ENCODE data around the gene CALHM5.

The CALHM5 gene

DNA sequence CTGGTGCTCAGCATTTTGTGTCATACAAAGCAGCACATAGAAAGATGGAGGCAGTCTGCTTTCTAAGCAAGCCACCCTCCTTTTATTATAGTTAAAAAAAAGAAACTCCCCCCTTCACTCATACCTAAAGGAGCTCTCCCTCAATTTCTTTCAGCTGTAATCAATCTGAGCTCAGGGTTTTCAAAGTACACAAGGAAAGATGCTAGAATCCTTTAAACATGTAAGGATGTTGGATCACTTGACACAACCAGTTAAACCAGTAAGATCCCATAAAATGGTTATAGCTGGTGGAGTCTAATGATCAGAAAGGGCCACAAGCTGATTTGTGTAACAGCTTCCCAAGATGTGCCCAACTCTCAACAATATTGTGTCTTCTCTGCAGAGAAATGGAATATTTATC is 42.0 kb downstream of the CALHM5 start, which contains the start of gene CALHM4:
TSS of gene CALHM4 (plus strand) at position 301 of the 400 bp plus-strand sequence. CDS start at position 344, 43 bp downstream.
- DNase-seq = no peak

- no peak for DNase-seq
These were observed 44.6 kb downstream of the CALHM5 start for GRCh38 chr6:116556065-116556464.

- DNase-seq = no peak
These were observed 45.5 kb downstream of the CALHM5 start for GRCh38 chr6:116556814-116557415.

GRCh38 chr6:116557893-116558292 is 46.5 kb downstream of the CALHM5 start:
- no peak for DNase-seq

DNA sequence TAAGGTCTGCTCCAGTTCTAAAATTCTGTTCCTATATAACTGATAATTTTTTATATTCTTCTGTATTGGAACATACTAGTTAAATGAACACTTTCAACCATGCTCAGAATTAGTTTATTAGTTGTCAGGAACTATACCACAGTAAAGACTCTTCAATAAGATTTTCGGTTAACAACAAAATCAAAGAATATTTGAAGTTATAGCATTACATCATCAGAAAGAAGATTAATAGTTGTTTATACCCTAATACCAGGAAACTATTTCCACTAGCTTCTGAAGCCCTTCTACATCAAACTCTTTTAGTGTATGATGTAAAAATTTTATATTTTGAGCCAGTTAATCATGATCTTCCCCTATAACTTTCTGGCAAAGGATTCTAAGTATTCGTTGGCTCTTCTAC is 48.7 kb downstream of the CALHM5 start:
- DNase-seq = no peak

- DNase-seq = peak; percentile 79 to 86 (median 81)
These were observed 50.1 kb downstream of the CALHM5 start for GRCh38 chr6:116561377-116562018.

DNA sequence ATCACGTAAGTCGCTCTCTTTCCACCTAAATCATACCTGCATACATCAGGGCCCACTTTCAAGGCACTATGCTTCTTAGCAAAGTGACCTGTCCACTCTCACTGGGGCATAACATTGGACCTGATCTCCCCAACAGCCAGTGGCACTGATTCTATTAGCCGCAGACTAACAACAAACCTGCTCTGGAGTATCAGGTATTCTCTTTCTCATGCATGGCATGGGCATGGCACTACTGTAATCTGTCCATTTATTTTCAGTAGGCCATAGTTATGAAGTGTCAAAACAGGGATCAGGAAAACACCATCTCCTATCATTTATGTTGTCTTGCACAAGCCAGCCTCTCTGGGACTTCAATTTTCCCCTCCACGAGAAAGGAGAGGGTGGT is 50.6 kb downstream of the CALHM5 start:
- no peak for DNase-seq

DNA sequence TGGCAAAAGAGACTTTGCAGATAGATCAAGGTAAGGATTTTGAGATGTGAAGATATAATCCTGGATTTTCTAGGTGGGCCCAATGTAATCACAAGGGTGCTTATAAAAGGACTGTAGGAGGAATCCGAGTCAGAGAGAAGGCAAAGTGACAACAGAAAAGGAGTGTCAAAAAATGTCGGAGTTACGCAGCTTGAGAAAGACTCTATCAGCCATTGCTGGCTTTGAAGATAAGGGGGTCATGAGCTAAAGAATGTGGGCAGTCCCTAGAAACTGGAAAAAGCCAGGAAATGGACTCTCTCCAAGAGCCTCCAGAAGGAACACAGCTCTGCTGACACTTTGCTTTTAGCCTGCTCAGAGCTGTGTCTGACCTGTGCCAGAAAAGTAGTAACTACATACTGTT is 51.2 kb downstream of the CALHM5 start:
- DNase-seq = no peak

- DNase-seq = no peak
These were observed 52.4 kb downstream of the CALHM5 start for GRCh38 chr6:116563830-116564229.

DNA sequence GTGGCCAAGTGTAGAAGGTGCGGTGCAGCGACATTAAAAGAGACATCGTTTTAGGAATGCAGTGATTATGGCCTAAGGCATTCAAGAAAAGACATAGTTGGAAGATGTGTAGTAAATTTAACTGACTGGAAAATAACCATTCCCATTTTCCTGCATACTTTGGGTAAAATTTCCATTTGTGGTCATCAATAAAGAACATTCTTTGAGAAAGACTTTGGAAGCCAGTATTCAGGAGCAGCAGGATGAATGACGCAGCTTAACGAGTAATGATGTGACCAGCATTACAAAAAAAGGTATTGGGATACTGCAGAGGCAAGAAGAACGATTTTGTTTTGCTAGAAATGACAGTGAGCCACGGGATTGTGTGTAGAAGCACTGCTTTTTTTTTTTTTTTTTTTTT is 52.9 kb downstream of the CALHM5 start:
- no peak for DNase-seq

DNA sequence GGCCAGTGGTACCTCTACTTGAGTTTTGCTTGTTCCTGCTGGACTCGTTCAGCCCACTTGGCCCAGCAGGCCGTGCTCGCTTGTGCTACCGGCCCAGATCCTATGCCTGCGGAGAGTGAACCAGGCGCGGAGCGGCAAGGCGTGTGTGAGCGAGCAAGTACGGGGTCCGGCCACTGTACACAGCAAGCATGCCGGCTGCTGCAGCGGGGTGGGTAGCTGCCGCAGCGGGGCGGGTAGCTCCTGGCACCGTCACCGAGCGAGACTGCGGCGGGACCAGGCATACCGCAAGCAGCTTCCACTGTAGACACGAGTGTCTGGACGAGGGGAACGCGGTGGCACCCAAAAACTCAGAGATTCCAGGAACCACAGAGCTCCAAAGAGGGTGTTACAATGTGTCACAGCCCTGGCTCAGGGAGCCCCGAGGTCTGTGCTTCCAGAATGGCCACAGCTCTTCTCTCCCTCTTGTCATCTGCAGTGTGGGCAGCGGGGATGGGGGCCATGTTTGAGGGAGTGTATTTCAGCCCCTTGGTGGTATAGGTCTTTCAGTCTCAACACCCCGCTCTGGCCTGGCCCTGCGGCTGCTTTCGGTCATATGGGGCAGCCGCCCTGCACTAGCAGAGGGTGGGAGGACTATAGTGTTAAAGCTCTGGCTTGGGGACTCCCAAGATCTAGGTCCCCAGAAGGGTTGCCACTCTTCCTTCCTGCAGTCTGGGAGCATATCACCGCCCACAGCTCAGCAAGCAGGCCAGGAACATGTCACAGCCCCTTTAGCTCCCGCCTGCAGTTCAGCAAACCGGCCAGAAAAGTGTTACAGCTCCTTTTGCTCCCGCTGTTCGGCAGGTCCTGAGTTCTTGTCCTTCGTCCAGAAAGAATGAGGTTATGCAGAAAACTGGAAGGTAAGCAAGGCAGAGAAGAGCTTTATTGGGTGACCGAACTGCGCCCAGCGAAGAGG is 53.8 kb downstream of the CALHM5 start:
- peak in 2 of 3 donors; percentile 2 to 14 for DNase-seq

DNA sequence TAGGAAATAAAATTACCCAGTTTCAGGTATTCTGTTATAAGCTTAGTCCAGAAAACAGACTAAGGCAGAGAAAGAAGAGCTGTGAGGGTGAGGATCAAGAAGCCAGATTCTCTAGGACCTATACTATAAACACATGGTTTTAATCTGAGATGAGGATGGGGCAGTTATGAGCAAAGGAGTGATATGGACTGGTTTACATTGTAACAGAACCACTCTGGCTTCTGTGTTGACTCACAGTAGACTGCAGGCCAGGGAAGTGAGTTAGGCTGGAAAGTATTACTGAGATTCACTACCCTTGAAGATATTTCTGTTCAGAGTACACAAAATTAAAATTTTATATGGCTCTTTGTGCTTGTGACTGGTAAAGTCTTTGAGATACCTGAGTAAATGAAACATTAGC is 56.7 kb downstream of the CALHM5 start:
- no peak for DNase-seq

DNA sequence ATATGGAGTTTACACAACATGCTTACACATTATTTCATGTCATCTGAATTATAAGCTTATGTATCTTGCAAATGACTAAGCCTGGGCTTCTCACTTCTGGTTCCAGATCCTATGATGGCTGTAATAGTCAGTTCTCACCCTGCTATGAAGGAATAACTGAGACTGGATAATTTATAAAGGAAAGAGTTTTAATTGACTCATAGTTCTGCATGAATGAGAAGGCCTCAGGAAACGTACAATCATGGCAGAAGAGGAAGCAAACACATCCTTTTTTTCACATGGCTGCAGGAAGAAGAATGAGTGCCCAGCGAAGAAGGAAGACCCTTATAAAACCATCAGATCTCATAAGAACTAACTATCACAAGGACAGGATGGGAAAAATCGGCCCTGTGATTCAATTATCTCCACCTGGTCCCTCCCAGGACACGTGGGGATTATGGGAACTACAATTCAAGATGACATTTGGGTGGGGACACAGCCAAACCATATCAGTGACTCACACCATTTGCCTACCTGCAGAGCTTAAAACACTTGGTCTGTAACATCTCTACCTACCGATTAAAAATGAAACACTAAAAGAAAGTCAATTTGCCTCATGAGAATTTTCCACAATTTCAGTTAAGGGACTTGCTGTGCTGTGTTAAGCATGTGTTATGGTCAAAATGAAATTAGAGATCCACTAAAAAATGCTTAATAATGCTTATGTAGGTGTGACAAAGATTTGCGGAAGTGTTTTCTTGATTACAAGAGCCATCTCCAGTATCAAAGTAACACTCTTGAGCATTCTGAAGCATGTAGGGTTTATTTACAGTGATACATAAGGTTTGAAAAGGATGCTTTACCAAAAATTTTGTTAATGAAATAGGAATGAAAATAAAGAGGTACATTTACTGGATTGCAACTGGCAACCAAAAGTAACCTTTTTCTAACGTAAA is 57.6 kb downstream of the CALHM5 start:
- DNase-seq = peak; percentile 6 to 64 (median 57)

DNA sequence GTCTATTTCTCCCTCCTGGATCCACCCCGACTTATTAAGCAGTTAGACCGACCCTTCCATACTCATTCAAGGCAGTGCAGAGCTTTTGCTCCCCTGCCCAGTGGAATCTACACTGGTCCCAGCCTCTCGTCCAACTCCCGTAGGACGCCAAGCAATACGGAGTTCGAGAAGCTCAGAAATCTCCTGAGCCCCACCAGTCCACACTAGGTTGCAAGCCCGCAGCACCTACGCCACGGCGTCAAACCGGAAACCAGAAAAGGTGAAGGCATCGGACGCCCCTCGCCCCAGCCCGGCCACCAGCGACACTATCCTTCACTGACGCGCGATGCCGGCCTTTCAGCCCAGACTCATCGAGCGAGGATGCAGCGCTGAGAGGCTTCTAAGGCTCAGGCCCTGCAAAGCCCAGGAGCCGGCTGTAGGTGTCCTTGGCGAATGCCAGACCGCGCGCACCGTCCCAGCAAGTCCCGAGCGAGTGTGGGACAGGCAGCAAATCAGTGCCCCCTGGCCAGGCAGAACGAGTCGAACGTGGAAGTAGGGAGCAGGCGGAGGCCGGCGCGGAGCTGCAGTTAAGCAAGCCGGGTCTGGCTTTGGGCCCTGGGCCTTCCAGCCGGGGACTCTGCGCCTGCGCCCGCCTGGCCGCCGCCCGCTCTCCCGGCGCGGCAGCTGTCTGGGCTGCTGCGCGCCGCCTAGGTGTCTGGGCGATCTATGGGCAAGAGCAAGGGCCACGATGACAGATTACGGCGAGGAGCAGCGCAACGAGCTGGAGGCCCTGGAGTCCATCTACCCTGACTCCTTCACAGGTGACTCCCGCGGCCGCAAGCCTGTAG is 59.6 kb downstream of the CALHM5 start, which contains the start of gene RWDD1:
TSS of gene RWDD1 (plus strand) at position 649 of the 827 bp plus-strand sequence. CDS start at position 728, 79 bp downstream.
- peak; percentile 98 to 99 (median 99) for DNase-seq

- no peak for DNase-seq
These were observed 60.2 kb downstream of the CALHM5 start for GRCh38 chr6:116571683-116572000.

GRCh38 chr6:116572162-116572561 is 60.7 kb downstream of the CALHM5 start:
- peak; percentile 36 to 60 (median 54) for DNase-seq

Measured in suppressor macrophage treated with lipopolysaccharide for 1 hour (primary cell).